KOPT-K1 (cell line): Measurements from ENCODE around the gene ZNF668.
"Not testable (repeated sequence)": the region's sequence is repeated elsewhere in the genome, so short reads cannot be mapped to it uniquely, and the experiment has no call there.

Experiments
- H3K27ac ChIP-seq: fragments of 200-600 bp; sonication (generic); 2 replicates; pipeline ENCODE4 v1.5.1; 2016; ENCODE audit warnings: antibody characterized with exemption, mild to moderate bottlenecking, low read depth, low read length; ENCODE audit not compliant: poor library complexity, severe bottlenecking
- H3K36me3 ChIP-seq: fragments of 200-600 bp; sonication (generic); 2 replicates; pipeline ENCODE4 v1.5.1; 2017; ENCODE audit warnings: antibody characterized with exemption, mild to moderate bottlenecking, low read length, moderate library complexity; ENCODE audit not compliant: insufficient read depth
- H3K9me3 ChIP-seq: fragments of 200-600 bp; sonication (generic); 2 replicates; pipeline ENCODE4 v1.5.1; 2017; ENCODE audit warnings: antibody characterized with exemption, low read length, mild to moderate bottlenecking; ENCODE audit not compliant: insufficient read depth, poor library complexity, severe bottlenecking

Gene ZNF668

DNA sequence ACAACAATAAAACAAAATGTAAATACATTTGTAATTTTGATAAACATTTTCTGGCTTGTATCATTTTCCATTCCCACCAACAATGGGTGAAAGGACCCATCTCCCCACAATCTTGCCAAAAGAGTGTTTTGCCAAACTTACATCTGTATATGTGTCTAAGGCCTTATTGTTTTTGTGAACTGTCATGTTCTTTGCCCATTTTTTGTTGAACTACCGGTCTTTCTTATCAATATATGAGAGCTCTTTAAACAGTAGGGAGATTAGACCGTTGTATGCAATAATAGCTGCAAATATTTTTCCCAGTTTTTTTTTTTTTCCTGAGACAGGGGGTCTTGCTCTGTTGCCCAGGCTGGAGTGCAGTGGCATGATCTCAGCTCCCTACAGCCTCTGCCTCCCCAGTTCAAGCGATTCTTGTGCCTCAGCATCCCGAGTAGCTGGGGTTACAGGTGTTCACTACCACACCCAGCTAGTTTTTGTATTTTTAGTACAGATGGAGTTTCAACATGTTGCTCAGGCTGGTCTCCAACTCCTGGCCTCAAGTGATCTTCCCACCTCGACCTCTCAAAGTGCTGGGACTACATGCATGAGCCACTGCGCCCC lies 50.3 kb downstream of the ZNF668 start:
- H3K36me3 ChIP-seq = no peaks in the 10 kb centered on the region
- no peaks in the 10 kb centered on the region for H3K9me3 ChIP-seq
- H3K27ac ChIP-seq = no peak overlapping the region

DNA sequence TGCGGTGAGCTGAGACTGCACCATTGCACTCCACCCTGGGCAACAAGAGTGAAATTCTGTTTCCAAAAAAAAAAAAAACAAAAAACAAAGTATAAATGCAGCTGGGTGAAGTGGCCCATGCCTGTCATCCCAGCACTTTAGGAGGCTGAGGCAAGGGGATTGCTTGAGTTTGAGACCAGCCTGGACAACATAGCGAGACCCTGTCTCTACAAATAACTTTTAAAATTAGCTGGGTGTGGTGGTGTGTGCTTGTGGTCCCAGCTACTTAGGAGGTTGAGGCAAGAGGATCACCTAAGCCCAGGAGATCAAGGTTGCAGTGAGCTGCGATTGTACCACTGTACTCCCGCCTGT lies 50.8 kb downstream of the ZNF668 start:
- Histone ChIP-seq H3K9me3 (no peaks in the 10 kb centered on the region), H3K36me3 (no peaks in the 10 kb centered on the region), H3K27ac (no peak overlapping the region)

DNA sequence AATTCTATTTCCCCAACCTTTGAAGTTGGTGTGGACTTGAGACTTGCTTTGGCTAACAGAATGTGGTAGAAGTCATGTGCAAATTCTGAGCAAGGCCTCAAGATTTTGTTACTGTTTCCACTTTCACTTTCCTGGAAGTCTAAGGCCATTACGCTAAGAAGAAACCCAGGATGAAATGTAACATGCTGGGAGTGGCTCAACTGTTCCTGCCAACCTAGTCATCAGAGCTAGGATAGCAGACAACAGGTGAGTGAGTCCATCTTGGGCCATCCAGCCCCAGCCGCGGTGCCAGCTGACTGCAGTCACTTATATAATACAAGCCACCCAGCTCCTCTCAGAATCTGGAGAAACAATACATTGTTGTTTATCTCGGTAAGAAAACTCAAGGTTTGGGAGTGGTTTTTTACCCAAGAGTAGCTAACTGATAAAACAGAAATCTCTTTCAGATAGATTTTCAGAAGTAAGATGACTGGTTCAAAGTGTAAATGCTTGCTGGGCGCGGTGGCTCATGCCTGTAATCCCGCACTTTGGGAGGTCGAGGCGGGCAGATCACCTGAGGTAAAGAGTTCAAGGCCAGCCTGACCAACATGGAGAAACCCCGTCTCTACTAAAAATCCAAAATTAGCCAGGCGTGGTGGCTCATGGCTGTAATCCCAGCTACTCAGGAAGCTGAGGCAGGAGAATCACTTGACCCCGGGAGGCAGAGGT lies 51.3 kb downstream of the ZNF668 start:
- Histone ChIP-seq H3K36me3 (no peaks in the 10 kb centered on the region), H3K9me3 (no peaks in the 10 kb centered on the region), H3K27ac (no peak overlapping the region)

DNA sequence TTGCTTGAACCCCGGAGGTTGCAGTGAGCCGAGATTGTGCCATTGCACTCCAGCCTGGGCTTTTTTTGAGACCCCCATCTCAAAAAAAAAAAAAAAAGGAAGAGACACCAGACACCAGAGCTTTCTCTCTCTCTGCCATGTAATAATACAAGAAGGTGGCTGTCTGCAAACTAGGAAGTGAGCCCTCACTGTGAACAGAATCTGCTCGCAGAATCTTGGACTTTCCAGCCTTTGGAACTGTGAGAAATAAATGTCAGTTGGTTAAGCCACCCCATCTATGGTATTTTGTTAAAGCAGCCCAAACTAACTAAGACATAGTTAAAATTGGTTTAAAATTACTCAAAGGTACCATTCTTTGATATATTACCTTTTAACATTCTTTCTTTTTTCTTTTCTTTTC lies 53.5 kb downstream of the ZNF668 start:
- no peaks in the 10 kb centered on the region for H3K9me3 ChIP-seq
- H3K36me3 ChIP-seq = no peaks in the 10 kb centered on the region
- no peak overlapping the region for H3K27ac ChIP-seq

DNA sequence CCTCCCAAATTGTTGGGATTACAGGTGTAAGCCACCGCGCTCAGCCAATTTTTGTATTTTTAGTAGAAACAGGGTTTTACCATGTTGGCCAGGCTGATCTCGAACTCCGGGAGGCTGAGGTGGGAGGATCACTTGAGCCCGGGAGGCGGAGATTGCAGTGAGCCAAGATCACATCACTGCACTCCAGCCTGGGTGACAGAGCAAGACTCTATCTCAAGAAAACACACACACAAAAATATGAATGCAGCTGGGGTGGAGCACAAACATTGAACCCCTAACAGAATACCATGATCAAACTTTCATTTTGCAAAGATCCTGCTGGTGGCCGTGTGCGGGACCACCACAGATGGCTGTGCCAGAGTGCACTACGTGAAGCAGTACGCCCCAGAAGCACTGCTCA lies 56.3 kb downstream of the ZNF668 start:
- not testable (repeated sequence) for H3K9me3 ChIP-seq, H3K36me3 ChIP-seq, H3K27ac ChIP-seq

DNA sequence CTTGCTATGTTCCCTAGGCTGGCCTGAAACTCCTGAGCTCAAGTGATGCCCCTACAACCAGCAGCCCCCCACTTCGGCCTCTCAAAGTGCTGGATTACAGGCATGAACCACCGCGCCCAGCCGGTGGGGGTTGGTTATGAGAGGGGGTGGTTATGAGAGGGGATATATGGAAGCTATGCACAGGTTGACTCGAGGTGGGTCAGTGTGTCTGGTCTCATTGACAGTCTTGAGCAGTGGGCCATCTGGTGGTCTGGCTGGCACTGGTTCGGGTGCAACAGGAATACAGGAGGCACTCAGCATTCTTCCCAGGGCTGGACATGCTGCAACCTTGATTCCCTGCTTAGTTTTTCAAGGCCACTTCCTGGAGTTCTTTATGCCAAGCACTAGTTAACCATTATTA lies 58.0 kb downstream of the ZNF668 start:
- Histone ChIP-seq H3K9me3 (no peaks in the 10 kb centered on the region), H3K36me3 (no peaks in the 10 kb centered on the region), H3K27ac (no peak overlapping the region)

DNA sequence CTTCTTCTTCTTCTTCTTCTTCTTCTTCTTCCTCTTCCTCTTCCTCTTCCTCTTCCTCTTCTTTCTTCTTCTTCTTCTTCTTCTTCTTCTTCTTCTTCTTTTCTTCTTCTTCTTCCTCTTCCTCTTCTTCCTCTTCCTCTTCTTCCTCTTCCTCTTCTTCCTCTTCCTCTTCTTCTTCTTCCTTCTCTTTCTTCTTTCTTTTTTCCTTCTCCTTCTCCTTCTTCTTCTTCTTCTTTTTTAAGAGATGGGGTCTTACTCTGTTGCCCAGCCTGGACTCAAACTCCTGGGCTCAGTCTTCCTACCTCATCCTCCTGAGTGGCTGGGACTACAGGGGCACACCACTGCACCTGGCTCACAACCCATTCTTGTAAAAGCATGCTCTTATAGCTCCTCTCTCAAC lies 60.7 kb downstream of the ZNF668 start:
- H3K27ac ChIP-seq, H3K9me3 ChIP-seq, H3K36me3 ChIP-seq: not testable (repeated sequence)

DNA sequence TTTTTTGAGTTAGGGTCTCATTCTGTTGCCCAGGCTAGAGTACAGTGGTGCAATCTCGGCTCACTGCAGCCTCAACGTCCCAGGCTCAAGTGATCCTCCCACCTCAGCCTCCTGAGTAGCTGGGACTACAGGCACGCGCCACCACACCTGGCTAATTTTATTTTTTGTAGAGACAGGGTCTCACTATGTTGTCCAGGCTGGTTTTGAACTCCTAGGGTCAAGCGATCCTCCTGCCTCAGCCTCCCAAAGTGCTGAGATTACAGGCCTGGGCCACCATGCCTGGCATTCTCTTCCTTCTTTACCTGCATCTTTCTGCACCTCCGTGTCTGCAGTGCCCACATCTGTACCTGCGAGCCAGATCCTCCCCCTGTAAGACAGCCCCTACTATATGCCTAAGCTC lies 62.2 kb downstream of the ZNF668 start:
- H3K9me3 ChIP-seq, H3K27ac ChIP-seq, H3K36me3 ChIP-seq: not testable (repeated sequence)
